Suppressor macrophage treated with lipopolysaccharide for 1 hour (primary cell): ENCODE results near the gene MEG3.
"Not testable (repeated sequence)": the region's sequence is repeated elsewhere in the genome, so short reads cannot be mapped to it uniquely, and the experiment has no call there.

ENCODE experiments used
- DNase-seq, 3 donors: peaks; one replicate each; pipeline ENCODE4 v3.0.0-alpha.2; 2020 to 2022

MEG3 gene

GRCh38 chr14:100816286-100816949, 9.5 kb upstream of the MEG3 start:
- DNase-seq = no peak

DNA sequence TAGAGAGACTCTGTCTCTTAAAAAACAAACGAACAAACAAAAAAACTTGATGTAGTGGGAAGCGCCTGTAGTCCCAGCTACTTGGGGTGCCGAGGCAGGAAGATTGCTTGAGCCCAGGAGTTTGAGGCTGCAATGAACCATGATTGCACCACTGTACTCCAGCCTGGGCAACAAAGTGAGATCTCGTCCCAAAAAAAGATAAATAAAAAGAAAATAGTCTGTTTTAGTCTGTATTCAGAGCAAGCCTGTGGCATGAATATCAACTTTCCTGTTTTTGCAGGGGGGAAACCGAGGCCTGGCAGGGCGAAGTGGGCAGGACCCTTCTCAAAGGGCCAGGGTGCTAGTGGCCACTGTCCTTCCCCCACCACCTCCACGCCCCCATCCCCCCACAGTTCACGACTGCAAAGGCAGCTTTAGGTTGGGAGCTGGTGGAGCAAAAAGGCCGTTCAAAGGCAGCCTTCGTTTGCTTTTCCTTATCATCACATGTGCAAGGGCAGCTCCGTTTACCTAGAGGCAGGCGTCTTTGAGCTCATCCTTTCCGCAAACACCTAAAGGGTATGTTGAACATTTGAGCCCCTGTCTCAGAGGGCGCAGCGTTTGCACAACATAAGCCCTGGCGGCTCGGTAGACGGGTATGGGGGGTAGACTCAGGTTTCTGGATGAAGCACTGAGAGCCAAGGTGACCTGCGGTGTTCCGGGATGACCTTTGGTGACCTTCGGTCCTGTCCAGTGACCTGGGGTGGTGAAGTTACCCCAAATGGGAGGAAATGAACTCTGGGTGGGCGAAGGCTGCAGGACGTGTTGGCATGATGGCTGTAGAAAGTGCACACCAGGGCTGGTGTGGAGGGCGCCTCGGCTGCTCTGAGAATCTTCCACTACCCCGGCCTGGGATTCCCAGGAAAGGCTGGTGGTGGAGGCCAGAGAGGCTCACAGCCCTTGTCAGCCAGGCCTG, 8.7 kb upstream of the MEG3 start:
- no peak for DNase-seq

GRCh38 chr14:100818221-100818699, 7.7 kb upstream of the MEG3 start:
- no peak for DNase-seq

GRCh38 chr14:100818923-100819322, 7.0 kb upstream of the MEG3 start:
- DNase-seq = not testable (repeated sequence)

- no peak for DNase-seq
Observed at GRCh38 chr14:100819453-100819828, 6.5 kb upstream of the MEG3 start.

GRCh38 chr14:100819829-100820475, 6.0 kb upstream of the MEG3 start:
- DNase-seq = no peak

- no peak for DNase-seq
Observed at GRCh38 chr14:100820957-100821356, 5.0 kb upstream of the MEG3 start.

DNA sequence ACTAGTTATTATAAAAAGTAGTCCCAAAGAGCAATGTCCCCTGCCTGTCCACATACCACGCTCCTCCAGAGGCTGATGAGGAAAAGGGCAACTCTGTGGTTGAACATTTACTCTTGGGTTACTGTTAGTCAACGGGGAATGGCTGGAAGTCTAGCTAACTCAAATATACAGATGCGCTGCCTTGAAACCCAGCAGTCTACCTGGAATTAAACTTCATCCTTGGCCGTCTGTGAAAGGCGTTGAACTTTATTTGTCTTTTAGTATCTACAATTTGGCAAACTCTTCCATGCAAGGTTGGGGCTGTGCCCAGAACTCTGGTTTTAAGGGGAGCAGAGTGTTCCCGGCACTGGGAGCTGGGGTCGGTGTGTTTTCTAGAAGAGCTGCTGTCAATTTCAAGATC, 3.9 kb upstream of the MEG3 start:
- DNase-seq = no peak

- DNase-seq = no peak
Observed at GRCh38 chr14:100822532-100823296, 3.2 kb upstream of the MEG3 start.

- DNase-seq = no peak
Observed at GRCh38 chr14:100823413-100824080, 2.4 kb upstream of the MEG3 start.

DNA sequence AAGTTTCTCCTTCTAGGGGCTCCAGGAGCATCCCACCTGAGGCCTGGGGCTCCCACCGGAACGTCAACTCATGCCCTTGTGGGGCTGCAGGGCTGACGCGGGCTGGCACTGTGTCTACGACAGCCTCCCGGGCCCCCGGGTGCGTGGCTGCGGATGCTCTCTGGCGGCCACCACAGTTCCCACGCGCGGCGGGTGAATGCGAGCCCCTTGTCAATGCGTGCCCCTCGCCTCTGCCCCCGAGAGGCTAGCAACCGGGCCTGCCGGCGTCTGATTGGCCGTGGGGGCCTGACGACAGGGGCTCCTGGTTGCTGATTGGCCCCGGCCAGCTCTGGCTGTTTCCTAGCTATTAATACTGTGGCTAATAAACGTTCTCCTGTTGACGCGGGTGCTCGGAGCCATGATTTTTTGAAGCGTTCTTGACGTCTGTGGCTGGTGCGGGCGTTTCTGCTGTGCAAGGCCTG, 1.8 kb upstream of the MEG3 start:
- DNase-seq = peak in 2 of 3 donors; percentile 6 to 21

DNA sequence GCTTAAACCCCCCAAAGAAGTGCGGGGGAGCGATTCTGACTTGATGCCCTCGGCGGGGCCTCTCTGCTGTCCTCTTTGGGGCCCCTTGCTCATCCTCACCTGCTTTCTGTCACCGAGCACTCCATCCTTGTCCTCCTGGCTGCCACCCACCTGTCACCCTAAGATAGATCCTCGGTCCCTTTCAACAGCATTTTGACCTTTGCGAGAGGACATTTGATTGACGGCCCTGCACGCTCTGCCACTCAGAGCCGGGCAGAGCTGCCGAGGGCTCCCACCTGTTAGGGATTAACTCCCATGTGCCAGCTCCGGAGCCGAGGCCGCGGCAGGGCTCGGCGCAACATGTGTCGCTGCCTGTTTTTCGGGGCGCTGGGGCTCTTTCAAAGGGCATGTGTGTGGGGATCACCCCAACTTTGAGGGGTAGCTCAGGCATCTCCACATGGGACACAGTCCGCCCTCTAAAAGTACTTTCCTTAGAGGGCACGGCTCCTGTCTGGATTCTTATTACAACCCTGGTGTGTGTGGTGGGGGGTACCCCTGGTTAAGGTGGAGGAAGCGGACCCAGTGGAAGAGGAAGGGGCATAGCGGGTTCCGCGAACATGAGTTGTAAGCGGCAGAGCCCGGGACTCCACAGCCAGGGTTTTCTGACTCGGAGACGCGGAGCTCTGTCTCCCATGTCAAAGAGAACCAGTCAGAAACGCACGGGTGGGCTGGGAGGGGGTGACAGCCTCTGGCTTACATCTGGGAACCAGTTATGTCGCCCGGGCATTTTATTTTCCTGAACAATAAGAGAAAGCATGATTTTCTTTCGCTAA, 811 bp upstream of the MEG3 start:
- DNase-seq = no peak

- no peak for DNase-seq
Observed at GRCh38 chr14:100826391-100827100, 628 bp downstream of the MEG3 start.

DNA sequence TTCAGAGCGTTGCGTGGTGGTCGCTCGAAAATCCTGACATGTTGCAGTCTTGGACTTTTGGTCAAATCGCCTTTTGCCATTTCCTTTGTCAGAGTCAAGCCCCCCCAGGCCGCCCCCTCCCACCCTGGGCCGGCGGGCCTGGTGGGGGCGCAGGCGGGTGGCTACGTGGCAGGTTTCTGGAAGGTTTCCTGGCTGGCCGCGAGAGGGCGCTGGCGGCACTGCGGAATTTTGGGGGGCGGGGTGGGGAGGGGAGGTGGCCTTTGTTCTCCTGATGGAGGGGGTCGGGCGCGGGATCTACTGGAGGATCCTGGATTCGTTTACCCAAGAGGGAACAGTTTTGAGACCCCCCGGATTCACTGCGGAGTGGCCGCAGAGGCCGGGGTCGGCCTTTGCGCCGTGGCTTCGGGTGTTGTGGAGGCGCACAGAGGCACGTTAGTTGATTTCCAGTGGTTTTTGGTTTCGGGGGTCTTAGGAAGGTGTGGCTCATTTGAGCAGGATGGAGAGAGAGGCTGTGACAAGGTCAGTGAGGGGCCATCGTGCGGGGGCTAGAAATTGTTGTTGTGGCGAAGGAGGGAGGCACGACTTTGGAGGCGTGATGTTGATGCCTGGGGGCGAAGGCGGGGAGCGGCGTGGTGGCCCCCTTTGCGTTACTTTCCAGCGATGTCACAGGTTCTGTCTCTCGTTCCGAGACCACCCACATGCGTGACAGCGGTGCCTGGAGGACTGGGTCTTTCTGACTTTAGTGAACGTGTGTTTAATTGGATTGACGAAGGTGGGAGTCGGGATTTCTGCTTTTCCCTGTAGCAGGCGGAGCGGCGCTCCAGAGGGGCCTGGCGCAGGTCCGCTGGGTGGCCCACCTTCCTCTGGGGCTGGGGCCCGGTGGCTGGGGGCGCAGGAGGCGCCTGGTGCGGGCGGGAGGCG, 1.4 kb downstream of the MEG3 start:
- DNase-seq = no peak

DNA sequence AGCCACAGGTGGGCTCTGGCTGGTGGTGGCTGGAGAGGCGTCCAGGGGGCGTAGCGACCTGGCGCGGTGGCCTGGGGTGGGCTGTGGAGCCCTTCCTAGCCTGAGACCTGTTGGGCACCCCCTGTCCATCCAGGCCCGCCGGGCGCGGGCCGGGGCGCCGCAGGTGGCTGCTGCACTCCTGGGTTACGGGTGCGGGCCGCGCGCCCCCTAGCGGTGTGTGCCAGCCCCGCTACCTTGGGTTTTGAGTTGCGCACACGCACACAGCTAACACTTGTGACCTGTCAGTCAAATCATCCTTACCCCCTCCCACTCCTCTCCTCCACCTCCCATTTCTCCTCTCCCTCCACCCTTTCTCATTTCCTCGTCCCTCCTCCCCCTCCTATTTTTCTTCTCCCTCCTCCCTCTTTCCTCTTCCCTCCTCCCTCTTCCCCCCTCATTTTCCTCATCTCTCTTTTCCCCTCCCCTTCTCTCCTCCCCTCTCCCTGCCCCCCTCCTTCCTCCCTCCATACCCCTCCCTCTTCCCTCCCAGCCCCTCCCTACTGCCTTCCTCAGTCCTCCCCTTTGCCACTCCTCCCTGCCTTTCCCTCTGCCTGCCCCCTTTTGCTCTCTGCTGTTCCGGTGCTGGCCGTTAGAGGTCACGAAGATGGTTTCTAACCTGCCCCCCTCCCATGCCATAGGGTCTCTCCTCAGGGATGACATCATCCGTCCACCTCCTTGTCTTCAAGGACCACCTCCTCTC, 2.3 kb downstream of the MEG3 start:
- DNase-seq = no peak

DNA sequence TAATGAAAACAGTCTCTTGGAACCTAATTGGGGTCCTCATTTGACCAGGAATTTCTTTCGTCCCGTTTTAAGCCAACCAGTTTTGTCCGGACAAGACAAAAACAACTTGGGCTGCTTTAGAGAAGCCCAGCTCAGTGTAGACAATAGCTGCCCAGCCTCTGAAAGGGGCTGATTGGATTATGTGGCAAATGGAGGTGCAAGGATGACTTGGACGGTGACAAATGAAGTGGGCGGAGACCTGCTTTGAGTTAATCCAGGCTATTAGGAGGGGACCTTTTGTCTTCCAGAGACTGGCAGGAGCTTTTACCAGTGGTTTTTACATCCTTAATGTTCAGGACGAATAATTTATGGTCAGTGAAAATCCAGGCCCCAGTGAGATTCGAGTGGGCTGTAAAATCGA, 4.8 kb downstream of the MEG3 start:
- no peak for DNase-seq

DNA sequence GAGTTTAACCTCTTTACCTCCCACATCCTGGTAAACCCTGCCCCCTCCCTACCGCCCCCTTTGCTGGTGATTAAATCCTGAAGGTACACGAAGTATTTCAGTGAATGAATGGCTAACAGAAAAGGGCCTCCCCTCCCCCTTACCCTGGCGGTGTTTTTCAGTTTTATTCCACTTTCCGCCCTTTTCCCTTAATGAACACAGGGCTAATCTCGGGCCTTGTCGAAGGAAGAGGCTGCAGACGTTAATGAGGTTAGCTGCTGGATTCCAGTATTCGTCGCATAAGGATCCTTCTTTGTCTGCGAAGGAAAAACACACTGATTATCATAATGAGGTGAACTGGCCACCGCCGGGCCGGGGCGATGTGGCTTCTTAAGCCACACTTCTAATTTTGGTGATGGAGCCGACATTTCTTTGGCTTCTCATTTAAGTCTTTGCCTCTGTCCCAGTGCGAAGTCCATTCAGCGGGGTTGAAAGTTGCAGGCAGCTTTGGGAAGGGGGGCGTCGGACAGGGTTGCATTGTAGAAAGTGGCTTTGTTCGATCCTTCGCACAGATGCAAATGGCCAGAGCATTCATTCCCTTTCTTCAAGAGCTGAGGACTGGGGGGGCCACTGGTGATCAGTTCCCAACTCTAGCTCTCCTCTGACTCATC, 6.5 kb downstream of the MEG3 start:
- DNase-seq = no peak
